ENCODE data around the gene VEZT. TPM values are rescaled to one million over a fixed set of nuclear protein-coding genes. Genes with fewer than 3 reads are reported as not detected.

VEZT gene
- total and polyA plus RNA-seq, 8 donors, result 14.9 to 44.5 (median 30.0) TPM

DNA sequence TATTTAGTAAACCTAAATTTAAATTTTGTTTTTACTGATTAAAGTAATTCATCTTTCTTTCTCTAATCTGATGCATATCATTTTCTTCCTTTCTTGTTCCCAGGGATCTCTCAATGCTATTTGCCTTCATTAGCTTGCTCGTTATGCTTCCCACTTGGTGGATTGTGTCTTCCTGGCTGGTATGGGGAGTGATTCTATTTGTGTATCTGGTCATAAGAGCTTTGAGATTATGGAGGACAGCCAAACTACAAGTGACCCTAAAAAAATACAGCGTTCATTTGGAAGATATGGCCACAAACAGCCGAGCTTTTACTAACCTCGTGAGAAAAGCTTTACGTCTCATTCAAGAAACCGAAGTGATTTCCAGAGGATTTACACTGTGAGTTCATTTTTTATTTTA, 48.6 kb downstream of the VEZT start:
- H3K27me3 ChIP-seq, result no peaks in the 10 kb centered on the region
- ATAC-seq (no peak), DNase-seq (no peak), FAIRE-seq (no peak)
- H3K9me3 ChIP-seq, result no peaks in the 10 kb centered on the region
- no peak overlapping the region for H3K4me3 ChIP-seq
- intact Hi-C loops (cut with DNase I), result no loop called here
- 90 to 95% methylated on average over 6 of the region's 6 CpGs for WGBS, 2 donors
- TF ChIP-seq, protein P1, sequence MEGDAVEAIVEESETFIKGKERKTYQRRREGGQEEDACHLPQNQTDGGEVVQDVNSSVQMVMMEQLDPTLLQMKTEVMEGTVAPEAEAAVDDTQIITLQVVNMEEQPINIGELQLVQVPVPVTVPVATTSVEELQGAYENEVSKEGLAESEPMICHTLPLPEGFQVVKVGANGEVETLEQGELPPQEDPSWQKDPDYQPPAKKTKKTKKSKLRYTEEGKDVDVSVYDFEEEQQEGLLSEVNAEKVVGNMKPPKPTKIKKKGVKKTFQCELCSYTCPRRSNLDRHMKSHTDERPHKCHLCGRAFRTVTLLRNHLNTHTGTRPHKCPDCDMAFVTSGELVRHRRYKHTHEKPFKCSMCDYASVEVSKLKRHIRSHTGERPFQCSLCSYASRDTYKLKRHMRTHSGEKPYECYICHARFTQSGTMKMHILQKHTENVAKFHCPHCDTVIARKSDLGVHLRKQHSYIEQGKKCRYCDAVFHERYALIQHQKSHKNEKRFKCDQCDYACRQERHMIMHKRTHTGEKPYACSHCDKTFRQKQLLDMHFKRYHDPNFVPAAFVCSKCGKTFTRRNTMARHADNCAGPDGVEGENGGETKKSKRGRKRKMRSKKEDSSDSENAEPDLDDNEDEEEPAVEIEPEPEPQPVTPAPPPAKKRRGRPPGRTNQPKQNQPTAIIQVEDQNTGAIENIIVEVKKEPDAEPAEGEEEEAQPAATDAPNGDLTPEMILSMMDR (IDR thresholded peaks at IDR 0.05), result no peak
- H3K36me3 ChIP-seq, result peaks cover 0 to 34% (median 4%) of the 10 kb centered on the region in 3 donors
- no peaks in the 10 kb centered on the region for H3K4me1 ChIP-seq
- H3K27ac ChIP-seq, result no peak overlapping the region

DNA sequence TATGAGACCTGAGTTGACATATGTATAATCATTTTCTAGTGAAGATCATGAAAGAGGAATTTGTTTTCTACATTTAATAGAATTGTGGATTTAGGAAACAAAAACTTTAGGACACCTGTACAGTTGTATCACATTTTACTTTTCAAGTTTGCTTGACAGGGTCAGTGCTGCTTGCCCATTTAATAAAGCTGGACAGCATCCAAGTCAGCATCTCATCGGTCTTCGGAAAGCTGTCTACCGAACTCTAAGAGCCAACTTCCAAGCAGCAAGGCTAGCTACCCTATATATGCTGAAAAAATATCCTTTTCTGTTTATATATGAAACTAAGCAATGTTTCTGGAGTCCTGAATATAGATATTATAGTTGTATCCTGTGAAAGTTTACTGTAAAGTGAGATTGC, 52.3 kb downstream of the VEZT start:
- TF ChIP-seq, protein P1 (IDR thresholded peaks at IDR 0.05), result no peak
- DNase-seq, result no peak
- H3K27me3 ChIP-seq, result no peaks in the 10 kb centered on the region
- no peaks in the 10 kb centered on the region for H3K9me3 ChIP-seq
- H3K27ac ChIP-seq, result no peak overlapping the region
- no peak for ATAC-seq
- WGBS, 2 donors, result 86 to 87% methylated on average over 3 of the region's 3 CpGs
- H3K36me3 ChIP-seq, result peaks cover 0 to 32% (median 0%) of the 10 kb centered on the region in 3 donors
- intact Hi-C loops (cut with DNase I), result no loop called here
- FAIRE-seq, result no peak
- no peaks in the 10 kb centered on the region for H3K4me1 ChIP-seq
- no peak overlapping the region for H3K4me3 ChIP-seq

GRCh38 chr12:95271465-95271864, 53.9 kb downstream of the VEZT start:
- WGBS, 2 donors, result 46 to 55% methylated on average over 2 of the region's 2 CpGs
- no peak for DNase-seq
- ATAC-seq, result no peak
- Histone ChIP-seq H3K4me3 (no peak overlapping the region), H3K36me3 (peaks cover 0 to 27% (median 0%) of the 10 kb centered on the region in 3 donors), H3K27ac (no peak overlapping the region), H3K27me3 (no peaks in the 10 kb centered on the region), H3K4me1 (no peaks in the 10 kb centered on the region), H3K9me3 (no peaks in the 10 kb centered on the region)
- TF ChIP-seq, protein P1 (IDR thresholded peaks at IDR 0.05), result no peak
- intact Hi-C loops (cut with DNase I), result no loop called here
- no peak for FAIRE-seq

- Histone ChIP-seq H3K27me3 (no peaks in the 10 kb centered on the region), H3K4me3 (no peak overlapping the region), H3K27ac (no peak overlapping the region), H3K36me3 (peaks cover 0 to 5% (median 0%) of the 10 kb centered on the region in 3 donors), H3K4me1 (no peaks in the 10 kb centered on the region), H3K9me3 (no peaks in the 10 kb centered on the region)
- 90 to 94% methylated on average over 1 of the region's 1 CpG for WGBS, 2 donors
- intact Hi-C loops (cut with DNase I), result no loop called here
- TF ChIP-seq, protein P1 (IDR thresholded peaks at IDR 0.05), result no peak
- FAIRE-seq (no peak), ATAC-seq (no peak), DNase-seq (no peak)
Observed at GRCh38 chr12:95277139-95277538, 59.5 kb downstream of the VEZT start.

GRCh38 chr12:95279856-95280255, 62.2 kb downstream of the VEZT start:
- intact Hi-C loops (cut with DNase I), result no loop called here
- ATAC-seq (no peak), FAIRE-seq (no peak), DNase-seq (no peak)
- 96% methylated on average over 4 of the region's 4 CpGs for WGBS, 2 donors
- Histone ChIP-seq H3K36me3 (peaks cover 0 to 21% (median 12%) of the 10 kb centered on the region in 3 donors), H3K4me1 (no peaks in the 10 kb centered on the region), H3K27me3 (no peaks in the 10 kb centered on the region), H3K4me3 (no peak overlapping the region), H3K9me3 (no peaks in the 10 kb centered on the region), H3K27ac (no peak overlapping the region)
- TF ChIP-seq, protein P1 (IDR thresholded peaks at IDR 0.05), result no peak
